GM03348 (cell line): ENCODE measurements around the gene FHIT.
"Not testable (repeated sequence)": the region's sequence is repeated elsewhere in the genome, so short reads cannot be mapped to it uniquely, and the experiment has no call there.

ENCODE experiments used
- DNase-seq: peaks from one replicate; pipeline ENCODE4 v3.0.0; 2012; ENCODE audit warnings: low spot score

FHIT gene

GRCh38 chr3:60703956-60704736 lies 547.1 kb downstream of the FHIT start:
- DNase-seq, result peak; percentile 53

GRCh38 chr3:60703008-60703407 lies 548.2 kb downstream of the FHIT start:
- DNase-seq, result no peak

GRCh38 chr3:60698117-60698516 lies 553.1 kb downstream of the FHIT start:
- DNase-seq, result no peak

- DNase-seq, result no peak
Measured at GRCh38 chr3:60697132-60697531, 554.1 kb downstream of the FHIT start.

GRCh38 chr3:60696428-60697125 lies 554.7 kb downstream of the FHIT start:
- DNase-seq, result no peak

GRCh38 chr3:60675424-60675823 lies 575.8 kb downstream of the FHIT start:
- DNase-seq, result no peak

GRCh38 chr3:60674870-60675269 lies 576.4 kb downstream of the FHIT start:
- DNase-seq, result no peak

GRCh38 chr3:60673123-60673522 lies 578.1 kb downstream of the FHIT start:
- no peak for DNase-seq

- not testable (repeated sequence) for DNase-seq
Measured at GRCh38 chr3:60672337-60672736, 578.9 kb downstream of the FHIT start.

GRCh38 chr3:60669636-60670035 lies 581.6 kb downstream of the FHIT start:
- no peak for DNase-seq

- no peak for DNase-seq
Measured at GRCh38 chr3:60660026-60660425, 591.2 kb downstream of the FHIT start.

GRCh38 chr3:60659098-60659497 lies 592.2 kb downstream of the FHIT start:
- DNase-seq, result no peak

- no peak for DNase-seq
Measured at GRCh38 chr3:60657972-60658371, 593.3 kb downstream of the FHIT start.

GRCh38 chr3:60652829-60653228 lies 598.4 kb downstream of the FHIT start:
- DNase-seq, result no peak

GRCh38 chr3:60651799-60652198 lies 599.5 kb downstream of the FHIT start:
- DNase-seq, result no peak

GRCh38 chr3:60650171-60650570 lies 601.1 kb downstream of the FHIT start:
- DNase-seq, result no peak

- peak; percentile 19 for DNase-seq
Measured at GRCh38 chr3:60645801-60646200, 605.5 kb downstream of the FHIT start.

GRCh38 chr3:60643831-60644230 lies 607.4 kb downstream of the FHIT start:
- DNase-seq, result no peak

- DNase-seq, result no peak
Measured at GRCh38 chr3:60641354-60641753, 609.9 kb downstream of the FHIT start.

- peak; percentile 42 for DNase-seq
Measured at GRCh38 chr3:60636846-60637245, 614.4 kb downstream of the FHIT start.

- DNase-seq, result no peak
Measured at GRCh38 chr3:60633644-60634043, 617.6 kb downstream of the FHIT start.

- DNase-seq, result no peak
Measured at GRCh38 chr3:60631509-60631908, 619.7 kb downstream of the FHIT start.

- no peak for DNase-seq
Measured at GRCh38 chr3:60630953-60631352, 620.3 kb downstream of the FHIT start.

GRCh38 chr3:60629816-60630215 lies 621.4 kb downstream of the FHIT start:
- no peak for DNase-seq
